ENCODE data around the gene TBC1D2.
"Not testable (repeated sequence)": the region's sequence is repeated elsewhere in the genome, so short reads cannot be mapped to it uniquely, and the experiment has no call there.

The TBC1D2 gene

GRCh38 chr9:98271479-98271878, 16.0 kb upstream of the TBC1D2 start:
- DNase-seq = no peak

- DNase-seq = not testable (repeated sequence)
These were observed 14.8 kb upstream of the TBC1D2 start for GRCh38 chr9:98270284-98270683.

GRCh38 chr9:98269652-98270051, 14.2 kb upstream of the TBC1D2 start:
- DNase-seq = not testable (repeated sequence)

- DNase-seq = not testable (repeated sequence)
These were observed 12.1 kb upstream of the TBC1D2 start for GRCh38 chr9:98267556-98267955.

GRCh38 chr9:98264516-98264915, 9.1 kb upstream of the TBC1D2 start:
- DNase-seq = no peak

- DNase-seq = peak; percentile 81
These were observed 8.3 kb upstream of the TBC1D2 start for GRCh38 chr9:98263482-98264357.

- no peak for DNase-seq
These were observed 7.6 kb upstream of the TBC1D2 start for GRCh38 chr9:98263080-98263479.

- DNase-seq = no peak
These were observed 6.6 kb upstream of the TBC1D2 start for GRCh38 chr9:98262056-98262455.

GRCh38 chr9:98260635-98261034, 5.2 kb upstream of the TBC1D2 start:
- no peak for DNase-seq

GRCh38 chr9:98259791-98260190, 4.3 kb upstream of the TBC1D2 start:
- no peak for DNase-seq

GRCh38 chr9:98256756-98257155, 1.3 kb upstream of the TBC1D2 start:
- DNase-seq = no peak

- peak; percentile 28 for DNase-seq
These were observed 330 bp downstream of the TBC1D2 start for GRCh38 chr9:98255061-98255577.

GRCh38 chr9:98254228-98255060, 1.0 kb downstream of the TBC1D2 start:
- no peak for DNase-seq

GRCh38 chr9:98253565-98253964, 1.9 kb downstream of the TBC1D2 start:
- no peak for DNase-seq

- DNase-seq = peak; percentile 73
These were observed 3.9 kb downstream of the TBC1D2 start for GRCh38 chr9:98251551-98251950.

GRCh38 chr9:98249771-98250170, 5.7 kb downstream of the TBC1D2 start:
- no peak for DNase-seq

- peak; percentile 82 for DNase-seq
These were observed 6.5 kb downstream of the TBC1D2 start for GRCh38 chr9:98248737-98249474.

GRCh38 chr9:98247831-98248657, 7.4 kb downstream of the TBC1D2 start:
- no peak for DNase-seq

GRCh38 chr9:98242426-98242825, 13.0 kb downstream of the TBC1D2 start:
- DNase-seq = no peak

- no peak for DNase-seq
These were observed 13.8 kb downstream of the TBC1D2 start for GRCh38 chr9:98241357-98242300.

GRCh38 chr9:98240475-98240874, 15.0 kb downstream of the TBC1D2 start:
- no peak for DNase-seq
